ENCODE measurements around the gene DOCK4.

- no peak for TF ChIP-seq ZNF274 (IDR thresholded peaks at IDR 0.05; ENCODE audit: low read depth, low read length)
- no peak for TF ChIP-seq SUZ12 (IDR thresholded peaks at IDR 0.05; ENCODE audit: extremely low read depth, insufficient read depth, insufficient read length)
- TF ChIP-seq YY1 (IDR thresholded peaks at IDR 0.05; ENCODE audit: insufficient read depth, insufficient read length): no peak
Observed at GRCh38 chr7:112159351-112159750, 46.8 kb downstream of the DOCK4 start.

Measured in NT2/D1 (cell line).